Smooth muscle cell of the brain vasculature (primary cell): ENCODE results near the gene IQCH.

ENCODE experiments used
- DNase-seq: peaks from one replicate; pipeline ENCODE4 v3.0.0-alpha.2; 2012; ENCODE audit warnings: low read depth, low spot score

IQCH gene

DNA sequence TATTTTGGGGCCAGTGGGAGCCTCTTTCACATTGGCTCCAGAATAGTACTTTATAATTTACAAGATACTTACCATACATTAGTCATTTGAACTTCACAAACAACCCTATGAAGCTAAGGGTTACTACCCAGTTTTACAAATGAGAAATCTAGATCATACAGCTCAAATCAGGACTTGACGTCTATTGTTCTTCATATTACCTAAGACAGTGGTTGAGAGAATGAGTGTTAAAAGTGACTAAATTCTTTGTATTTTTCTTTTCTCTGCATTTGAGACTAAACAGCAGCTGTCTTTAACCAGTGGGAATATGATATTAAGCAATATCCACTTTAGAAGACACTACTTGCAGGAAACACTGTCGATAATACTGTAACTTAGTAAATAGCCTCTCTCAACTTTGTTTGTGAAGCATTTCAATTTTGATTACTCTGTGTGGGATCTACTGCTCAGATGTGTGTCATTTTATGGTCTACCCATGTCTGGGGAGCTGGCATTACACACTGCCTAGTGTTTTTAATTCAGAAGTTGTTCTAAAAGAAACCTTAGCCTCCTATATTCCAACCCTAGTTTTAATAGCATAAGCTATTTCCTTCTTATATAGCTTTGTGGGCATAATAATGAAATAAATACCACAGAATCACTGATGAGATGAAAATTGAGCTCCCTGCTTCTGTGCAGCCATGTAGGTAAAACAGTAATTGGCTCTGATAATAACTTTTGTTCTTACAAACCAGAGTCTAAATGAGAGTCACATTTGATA is 45.9 kb downstream of the IQCH start:
- no peak for DNase-seq

GRCh38 chr15:67303490-67304363 is 49.1 kb downstream of the IQCH start:
- DNase-seq: peak; percentile 7

GRCh38 chr15:67304778-67305177 is 50.2 kb downstream of the IQCH start:
- no peak for DNase-seq

GRCh38 chr15:67305506-67305905 is 50.9 kb downstream of the IQCH start:
- DNase-seq: no peak

DNA sequence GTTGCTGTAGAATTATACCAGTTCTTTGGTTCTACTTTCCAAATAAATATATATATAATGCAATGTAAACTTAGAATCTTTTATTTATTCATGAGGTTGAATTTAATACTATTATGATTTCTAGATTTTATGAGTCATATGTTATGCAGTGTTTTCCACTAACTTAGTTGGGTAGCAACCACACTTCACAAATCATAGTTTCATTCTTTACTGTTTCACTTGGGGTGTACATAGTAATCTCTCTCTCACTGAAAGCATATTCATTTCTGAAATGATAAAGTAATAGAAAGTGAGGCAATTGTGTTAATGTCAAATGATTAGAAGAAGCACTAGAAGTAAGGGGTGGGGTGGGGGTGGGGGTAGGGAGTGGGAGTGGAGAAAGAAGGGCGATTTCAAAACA is 52.6 kb downstream of the IQCH start:
- no peak for DNase-seq

- no peak for DNase-seq
Measured at GRCh38 chr15:67307889-67308597, 53.5 kb downstream of the IQCH start.

DNA sequence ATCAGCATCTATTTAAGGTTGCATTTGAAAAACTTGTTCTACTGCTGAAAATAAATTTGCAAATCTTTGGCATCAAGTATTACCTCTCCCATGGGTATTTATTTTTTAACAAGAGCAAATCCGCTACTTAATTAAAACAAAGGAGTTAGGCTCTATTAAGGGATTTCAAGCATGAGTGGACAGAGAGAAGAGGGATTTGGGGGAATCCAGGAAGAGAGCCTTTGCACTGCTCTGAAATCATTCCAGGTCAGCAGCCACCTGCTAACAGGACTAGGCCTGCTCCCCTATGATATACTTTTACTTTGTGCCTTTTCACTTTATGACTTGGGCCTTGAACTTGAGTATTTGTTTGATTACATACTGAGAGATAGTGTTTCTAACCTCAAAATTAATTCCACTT is 57.1 kb downstream of the IQCH start:
- DNase-seq: no peak

DNA sequence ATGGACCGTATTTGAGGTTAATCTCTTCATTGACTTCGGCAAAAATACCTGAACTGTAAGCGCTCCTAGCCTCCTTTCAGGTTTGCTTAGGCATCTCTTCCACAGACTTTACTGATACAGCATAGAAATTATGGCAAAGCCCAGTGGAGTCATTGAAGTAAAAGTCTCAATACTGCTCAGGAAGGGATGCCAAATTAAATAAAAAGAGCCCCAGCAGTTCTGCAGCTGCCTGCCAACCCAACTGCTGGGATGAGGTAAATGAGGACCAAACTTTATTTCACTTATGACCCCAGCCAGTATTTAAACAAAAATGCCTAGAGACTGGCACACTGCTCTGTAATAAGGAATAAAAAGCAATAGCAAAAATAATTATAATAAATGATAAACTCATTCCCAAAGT is 65.4 kb downstream of the IQCH start:
- DNase-seq: no peak

- DNase-seq: no peak
Measured at GRCh38 chr15:67321352-67321751, 66.8 kb downstream of the IQCH start.

DNA sequence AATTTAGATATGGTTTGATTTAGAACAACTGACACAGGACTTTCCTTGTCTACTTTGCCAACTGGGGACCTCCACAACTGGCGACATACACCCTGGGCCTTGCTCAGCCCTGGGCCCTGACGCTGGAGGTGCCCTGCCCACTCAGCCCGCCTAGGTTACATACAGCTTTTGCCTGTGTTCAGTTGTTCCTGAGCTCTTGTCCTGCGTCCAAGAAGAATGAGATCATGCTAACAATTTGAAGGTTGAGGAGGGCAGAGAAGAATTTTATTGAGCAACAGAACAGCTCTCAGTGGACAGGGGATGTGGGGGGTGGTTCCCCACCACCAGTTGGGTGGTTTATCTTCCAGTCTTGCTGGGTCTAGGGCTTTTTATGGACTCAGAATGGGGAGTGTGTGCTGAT is 67.9 kb downstream of the IQCH start:
- no peak for DNase-seq

- DNase-seq: no peak
Measured at GRCh38 chr15:67327312-67327711, 72.7 kb downstream of the IQCH start.

- DNase-seq: no peak
Measured at GRCh38 chr15:67327737-67328136, 73.2 kb downstream of the IQCH start.

GRCh38 chr15:67329984-67330733 is 75.6 kb downstream of the IQCH start:
- DNase-seq: no peak

- no peak for DNase-seq
Measured at GRCh38 chr15:67331676-67332075, 77.1 kb downstream of the IQCH start.

DNA sequence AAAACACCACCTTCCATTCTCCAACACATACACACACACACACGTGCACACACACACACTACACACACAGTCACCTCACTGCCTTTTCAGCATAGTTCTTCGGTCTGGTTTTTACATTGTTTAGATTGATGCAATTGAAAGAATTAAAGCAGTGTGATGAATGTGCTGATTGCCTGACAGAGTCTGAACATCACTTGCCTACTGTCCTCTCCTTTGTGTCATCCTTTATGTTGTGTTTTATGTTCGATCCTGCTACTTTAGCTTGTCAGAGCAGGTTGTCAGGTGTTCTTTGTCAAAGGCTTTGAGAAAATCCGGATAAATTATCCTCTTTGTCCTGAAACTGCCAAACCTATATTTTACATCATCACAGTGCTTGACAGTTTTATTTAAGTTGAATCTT is 80.4 kb downstream of the IQCH start:
- DNase-seq: no peak

DNA sequence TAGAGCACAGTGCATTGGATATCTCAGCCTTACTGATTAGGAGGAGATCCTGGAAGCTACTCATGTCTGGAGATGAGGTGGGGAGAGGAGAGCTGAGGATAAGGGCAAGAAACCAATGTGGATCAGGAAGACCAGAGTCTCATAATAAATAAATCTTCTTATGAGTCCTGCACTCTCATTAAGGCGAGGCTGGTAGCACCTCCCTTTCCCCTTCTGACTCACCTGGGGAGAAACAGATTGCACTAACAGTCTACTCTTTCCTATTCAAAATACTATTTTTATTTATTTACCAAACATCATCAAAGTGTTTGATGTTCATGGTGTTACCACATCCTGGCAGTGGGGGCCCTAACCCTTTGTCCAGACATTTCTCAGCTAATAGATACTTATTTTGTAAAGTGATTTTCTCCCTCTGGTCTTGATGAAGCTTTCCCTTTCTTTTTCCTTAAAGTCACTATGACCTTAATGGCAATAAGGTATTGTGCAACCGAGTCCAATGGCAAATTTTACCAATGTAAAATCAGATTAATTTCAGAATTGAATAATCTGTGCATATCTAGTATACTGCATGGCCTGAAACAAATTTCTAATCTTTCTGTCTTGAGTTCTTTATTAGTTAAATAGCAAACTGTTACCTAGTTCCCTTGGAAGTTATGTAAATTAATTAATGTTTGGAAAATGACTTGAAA is 81.1 kb downstream of the IQCH start:
- DNase-seq: no peak

- DNase-seq: no peak
Measured at GRCh38 chr15:67340630-67341029, 86.0 kb downstream of the IQCH start.

- no peak for DNase-seq
Measured at GRCh38 chr15:67341539-67341938, 87.0 kb downstream of the IQCH start.

DNA sequence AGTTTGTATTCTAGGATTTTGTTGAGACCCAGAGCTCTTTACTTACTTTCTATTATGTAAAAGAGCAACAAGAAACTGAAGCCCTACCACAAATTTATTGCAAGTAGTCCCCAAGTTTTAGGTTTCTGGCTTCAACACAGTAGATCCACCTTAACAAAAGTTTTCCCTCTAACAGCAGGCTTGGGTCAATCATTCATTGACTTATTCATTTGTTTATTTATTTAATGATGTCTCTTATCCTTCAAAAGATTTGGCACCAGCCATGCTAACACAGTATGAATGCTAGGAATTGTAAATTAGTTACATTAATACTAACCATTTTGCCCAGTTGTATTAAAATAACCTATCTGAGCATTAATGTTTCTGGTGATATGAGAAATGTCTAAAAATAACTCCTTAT is 88.6 kb downstream of the IQCH start:
- DNase-seq: no peak

DNA sequence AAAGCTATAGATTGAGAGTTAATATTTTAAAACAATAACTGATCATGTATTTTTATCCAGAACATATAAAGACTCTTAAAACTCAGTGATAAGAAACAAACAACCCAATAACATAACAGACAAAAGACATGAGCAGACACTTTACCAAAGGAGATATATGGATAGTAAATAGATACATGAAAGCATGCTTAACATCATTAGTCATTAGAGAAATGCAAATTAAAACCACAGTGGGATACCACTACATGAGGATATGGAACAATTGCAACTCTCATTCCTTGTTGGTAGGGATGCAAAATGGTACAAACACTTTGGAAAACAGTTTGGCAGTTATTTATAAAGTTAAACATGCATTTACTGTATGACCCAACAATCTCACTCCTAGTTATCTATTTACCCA is 95.0 kb downstream of the IQCH start:
- no peak for DNase-seq

DNA sequence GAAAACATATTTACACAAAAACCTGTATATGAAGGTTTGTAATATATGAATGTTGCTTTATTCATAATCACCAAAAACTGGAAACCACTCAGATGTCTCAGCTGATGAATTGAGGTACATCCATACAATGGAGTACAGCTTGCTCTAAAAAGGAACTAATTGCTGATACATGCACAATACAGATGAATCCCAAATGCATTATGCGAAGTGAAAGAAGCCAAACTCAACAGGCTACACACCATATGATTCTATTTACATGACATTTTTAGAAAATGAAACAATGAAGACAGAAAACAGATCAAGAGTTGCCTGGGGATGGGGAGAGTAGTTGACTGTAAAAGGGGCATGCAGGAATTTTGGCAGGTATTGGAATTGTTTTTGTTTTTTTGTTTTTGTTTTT is 95.5 kb downstream of the IQCH start:
- DNase-seq: no peak
